HG03066 (cell line): Measurements from ENCODE around the gene SOX15.

Source experiments
- ATAC-seq: cut with Tn5 transposase; IDR thresholded peaks from one replicate; pipeline ENCODE4 v1.9.1; 2021; ENCODE audit warnings: low read depth; ENCODE audit not compliant: unreplicated experiment

Gene SOX15

DNA sequence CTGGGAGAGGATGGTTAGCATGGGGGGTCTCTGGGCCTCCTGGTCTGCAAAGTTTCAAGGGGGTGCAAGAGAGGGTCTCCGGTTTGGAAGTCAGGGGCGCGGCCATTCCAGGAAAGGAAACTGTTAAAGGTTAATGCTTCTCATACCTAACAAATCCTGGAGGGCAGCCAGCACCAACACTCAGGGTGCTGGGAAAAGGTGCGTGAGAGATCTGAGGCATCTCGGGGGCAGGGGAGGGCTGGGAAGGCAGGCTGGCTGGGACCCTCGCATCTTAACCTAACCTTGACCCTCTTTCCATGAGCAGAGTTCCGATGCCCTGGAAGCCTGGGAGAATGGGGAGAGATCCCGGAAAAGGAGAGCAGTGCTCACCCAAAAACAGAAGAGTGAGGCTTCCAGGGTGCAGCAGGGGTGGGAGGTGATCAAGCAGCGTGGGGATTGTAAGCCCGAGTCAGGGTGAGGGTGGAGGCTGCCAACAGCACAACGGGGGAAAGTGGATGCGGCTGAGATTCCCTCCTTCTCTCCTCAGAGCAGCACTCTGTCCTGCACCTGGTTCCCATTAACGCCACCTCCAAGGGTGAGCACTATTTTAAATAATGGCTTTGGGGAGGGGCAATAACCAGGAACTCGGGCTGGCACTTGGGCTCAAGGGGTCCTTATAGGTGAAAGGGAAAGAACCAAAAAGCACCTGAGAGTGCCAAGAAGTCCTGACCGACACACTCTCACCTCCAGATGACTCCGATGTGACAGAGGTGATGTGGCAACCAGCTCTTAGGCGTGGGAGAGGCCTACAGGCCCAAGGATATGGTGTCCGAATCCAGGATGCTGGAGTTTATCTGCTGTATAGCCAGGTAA lies 30.3 kb downstream of the SOX15 start:
- ATAC-seq, result no peak

DNA sequence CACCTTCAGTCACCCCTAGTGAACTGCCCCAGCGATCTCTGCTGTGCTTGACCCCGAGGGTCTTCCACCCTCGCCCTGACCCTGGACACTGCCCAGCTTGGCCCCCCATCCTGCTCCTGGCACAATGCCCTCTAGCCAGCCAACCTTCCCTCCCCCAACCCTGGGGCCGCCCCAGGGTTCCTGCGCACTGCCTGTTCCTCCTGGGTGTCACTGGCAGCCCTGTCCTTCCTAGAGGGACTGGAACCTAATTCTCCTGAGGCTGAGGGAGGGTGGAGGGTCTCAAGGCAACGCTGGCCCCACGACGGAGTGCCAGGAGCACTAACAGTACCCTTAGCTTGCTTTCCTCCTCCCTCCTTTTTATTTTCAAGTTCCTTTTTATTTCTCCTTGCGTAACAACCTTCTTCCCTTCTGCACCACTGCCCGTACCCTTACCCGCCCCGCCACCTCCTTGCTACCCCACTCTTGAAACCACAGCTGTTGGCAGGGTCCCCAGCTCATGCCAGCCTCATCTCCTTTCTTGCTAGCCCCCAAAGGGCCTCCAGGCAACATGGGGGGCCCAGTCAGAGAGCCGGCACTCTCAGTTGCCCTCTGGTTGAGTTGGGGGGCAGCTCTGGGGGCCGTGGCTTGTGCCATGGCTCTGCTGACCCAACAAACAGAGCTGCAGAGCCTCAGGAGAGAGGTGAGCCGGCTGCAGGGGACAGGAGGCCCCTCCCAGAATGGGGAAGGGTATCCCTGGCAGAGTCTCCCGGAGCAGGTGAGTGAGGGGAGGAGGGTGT lies 31.2 kb downstream of the SOX15 start, which contains the start of gene TNFSF13:
TNFSF13 (plus strand) TSS at position 207 of the 776 bp plus-strand sequence; CDS start at position 497, 290 bp downstream.
- ATAC-seq, result no peak

DNA sequence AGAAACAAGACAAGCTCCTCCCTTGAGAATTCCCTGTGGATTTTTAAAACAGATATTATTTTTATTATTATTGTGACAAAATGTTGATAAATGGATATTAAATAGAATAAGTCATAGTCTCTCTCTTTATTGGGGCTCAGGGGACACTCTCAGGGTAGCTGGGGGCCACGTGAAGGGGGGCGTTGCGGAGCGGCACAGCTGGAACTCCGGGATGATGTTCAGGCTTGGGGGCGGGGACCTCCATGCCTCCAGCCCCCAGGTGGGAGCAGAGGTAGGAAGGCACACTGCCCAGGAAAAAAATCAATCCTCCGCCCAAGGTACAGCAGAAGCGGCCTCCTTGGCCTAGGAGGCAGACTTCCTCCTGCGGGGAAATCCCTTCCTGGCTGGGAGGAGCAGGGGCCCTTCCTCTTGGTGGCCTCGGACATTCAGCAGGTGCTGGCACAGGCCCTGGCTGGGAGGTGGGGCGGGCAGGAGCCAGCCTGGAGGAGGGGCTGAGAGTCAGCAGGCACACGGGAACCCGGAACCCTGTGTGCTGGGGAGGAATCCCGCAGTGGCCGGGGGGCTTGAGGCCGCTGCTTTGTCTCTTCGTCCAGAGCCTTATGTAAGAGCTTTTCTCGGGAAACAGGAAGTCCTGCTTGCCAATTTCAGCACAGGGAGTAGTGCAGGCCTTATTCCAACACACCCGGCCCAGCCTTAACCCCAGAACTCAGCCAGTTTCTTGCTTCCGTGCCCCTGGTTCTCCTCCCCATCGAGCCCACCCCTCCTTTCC lies 31.9 kb downstream of the SOX15 start:
- no peak for ATAC-seq

DNA sequence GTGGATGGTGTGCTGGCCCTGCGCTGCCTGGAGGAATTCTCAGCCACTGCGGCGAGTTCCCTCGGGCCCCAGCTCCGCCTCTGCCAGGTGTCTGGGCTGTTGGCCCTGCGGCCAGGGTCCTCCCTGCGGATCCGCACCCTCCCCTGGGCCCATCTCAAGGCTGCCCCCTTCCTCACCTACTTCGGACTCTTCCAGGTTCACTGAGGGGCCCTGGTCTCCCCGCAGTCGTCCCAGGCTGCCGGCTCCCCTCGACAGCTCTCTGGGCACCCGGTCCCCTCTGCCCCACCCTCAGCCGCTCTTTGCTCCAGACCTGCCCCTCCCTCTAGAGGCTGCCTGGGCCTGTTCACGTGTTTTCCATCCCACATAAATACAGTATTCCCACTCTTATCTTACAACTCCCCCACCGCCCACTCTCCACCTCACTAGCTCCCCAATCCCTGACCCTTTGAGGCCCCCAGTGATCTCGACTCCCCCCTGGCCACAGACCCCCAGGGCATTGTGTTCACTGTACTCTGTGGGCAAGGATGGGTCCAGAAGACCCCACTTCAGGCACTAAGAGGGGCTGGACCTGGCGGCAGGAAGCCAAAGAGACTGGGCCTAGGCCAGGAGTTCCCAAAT lies 32.6 kb downstream of the SOX15 start:
- ATAC-seq, result no peak

DNA sequence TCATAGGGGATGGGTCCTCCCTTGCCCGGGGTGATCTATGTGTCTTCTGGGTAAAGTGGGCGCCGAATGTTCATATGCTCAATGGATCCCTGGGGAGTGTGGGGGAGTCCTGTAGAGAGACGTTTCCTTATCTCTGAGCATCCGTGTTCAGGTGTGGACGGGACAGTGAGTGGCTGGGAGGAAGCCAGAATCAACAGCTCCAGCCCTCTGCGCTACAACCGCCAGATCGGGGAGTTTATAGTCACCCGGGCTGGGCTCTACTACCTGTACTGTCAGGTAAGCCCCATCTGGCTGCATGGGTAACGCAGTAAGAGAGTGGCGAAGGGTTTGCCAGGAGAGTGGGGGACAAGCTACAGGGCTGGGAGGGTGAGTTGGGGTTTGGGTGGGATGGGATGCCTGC lies 33.3 kb downstream of the SOX15 start:
- no peak for ATAC-seq

DNA sequence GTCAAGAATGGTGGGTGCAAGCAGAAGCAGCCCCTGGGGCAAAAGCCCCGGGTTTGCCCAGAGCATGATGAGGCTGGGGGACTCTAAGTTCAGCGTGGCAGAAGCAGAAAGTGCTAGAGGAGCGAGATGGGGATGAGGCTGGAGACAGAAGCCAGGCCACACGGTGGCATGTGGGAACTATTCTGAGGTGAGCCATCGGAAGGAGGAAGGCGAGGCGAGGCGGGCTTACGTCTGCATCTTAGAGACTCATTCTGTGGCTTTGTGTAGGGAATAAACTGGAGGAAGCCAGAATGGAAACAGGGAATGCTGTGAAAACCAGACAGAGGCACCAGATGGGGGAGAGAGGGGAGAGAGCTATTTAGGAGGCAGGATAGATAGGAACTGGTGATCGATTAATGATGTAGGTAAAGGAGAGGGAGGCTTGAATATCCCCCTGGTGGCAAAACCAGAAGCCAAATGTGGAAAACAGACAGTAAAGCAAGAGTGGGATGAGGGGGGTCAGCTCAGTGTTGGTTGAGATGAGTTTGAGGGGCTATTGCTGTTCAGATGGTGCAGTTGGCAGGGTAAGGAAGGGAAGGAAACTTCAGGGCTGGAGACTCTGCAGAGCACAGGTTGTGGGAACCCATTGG lies 34.5 kb downstream of the SOX15 start:
- ATAC-seq, result no peak

DNA sequence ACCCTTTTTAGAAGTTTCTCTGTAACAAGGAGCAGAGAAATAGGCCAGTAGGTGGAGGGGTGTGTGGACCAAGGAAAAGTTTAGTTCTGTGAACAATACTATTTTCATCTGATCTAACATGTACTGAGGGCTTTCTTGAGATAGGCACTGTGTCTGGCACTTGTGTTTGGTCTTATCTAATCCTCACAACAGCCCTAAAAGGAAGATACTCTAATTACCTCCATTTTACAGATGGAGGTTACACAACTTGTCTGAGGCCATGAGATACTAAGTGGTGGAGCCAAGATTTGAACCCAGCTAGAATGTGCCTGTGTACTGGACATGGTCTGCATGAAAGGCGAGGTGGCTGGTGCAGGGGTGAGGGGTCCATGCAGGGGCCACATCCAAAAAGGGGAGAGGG lies 36.5 kb downstream of the SOX15 start:
- no peak for ATAC-seq

DNA sequence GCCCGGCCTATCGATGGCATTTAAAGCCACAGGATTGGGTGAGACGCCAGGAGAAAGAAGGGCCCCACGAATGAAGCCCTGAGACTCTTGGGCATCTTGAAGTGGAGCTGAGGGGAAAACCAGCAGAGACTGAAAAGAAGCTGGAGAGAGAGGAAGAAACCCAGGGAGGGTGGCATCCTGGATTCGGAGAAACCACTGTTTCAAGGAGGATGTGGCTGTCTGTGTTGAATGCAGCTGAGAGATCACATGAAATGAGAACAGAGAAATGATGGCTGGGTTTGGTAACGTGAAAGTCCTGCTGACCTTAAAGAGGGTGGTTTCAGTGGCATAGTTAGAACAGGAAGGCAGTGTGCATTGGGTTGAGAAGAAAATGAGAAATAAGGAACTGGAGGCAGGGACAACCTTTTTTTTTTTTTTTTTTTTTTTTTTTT lies 37.3 kb downstream of the SOX15 start:
- ATAC-seq, result no peak

DNA sequence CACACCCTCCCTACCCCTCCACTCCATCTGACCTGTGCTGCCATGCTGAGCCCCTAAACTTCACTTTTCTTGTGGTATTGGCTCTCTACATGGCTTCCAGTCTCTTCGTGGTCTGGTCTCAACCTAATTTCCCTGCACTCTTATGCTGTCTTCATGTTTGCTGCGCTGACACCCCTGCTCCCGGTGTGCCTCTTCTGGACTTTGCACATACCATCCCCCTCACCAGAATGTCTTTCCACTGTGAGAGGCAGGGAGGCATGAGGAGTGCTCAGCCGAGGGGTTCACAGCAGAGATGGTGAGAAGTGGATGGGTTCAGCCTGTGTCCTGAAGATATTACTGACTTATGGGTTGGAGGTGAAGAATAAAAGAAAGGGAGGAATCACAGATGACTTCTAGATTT lies 38.5 kb downstream of the SOX15 start:
- no peak for ATAC-seq

DNA sequence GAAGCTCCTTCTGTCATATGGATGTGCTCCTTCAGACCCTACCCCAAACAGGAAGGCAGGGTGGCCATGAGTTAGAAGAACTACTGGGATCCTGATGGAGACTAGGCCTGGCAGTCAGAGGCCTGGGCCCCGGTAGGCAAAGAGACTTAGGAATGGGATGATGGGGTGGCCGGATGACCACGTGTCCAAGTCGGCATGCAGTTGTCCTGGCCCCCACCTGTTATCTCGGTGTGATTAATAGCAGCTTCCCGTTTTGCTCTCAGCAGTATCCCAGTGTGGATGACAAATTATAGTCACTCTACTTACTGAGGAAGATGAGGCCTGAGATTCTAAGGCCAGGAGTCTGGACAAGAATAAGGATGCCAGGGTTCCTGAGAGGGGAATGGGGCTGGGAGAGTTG lies 39.5 kb downstream of the SOX15 start:
- ATAC-seq, result no peak

DNA sequence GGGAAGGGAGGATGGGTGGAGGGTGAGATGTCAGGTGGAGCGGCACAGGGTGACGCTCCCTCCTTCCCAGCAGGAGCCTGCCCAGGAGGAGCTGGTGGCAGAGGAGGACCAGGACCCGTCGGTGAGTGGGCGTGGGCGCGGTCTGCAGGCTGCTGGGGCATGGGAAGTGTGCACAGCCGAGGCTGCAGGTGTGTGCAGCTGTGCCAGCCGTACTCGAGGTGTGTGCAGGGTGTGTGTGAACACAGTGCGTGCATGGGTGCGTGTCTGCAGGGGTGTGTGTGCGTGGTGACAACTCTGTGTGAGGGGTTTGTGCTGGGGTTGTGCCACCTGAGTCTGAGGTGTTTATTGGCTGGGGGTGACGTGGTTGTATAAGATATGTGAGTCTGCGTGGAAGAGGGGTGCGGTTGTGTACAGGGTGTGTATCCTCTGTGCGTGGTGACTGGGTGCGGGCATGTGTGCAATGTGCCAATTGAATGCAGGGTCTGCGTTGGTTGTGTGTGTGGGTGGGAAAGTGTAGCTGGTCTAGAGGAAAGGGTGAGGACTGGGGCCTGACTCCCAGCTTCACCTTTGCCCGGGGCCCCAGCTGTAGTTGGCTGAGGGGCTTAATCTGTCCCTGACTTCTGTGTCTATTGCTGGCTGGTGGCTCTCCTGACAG lies 40.4 kb downstream of the SOX15 start:
- ATAC-seq, result no peak

DNA sequence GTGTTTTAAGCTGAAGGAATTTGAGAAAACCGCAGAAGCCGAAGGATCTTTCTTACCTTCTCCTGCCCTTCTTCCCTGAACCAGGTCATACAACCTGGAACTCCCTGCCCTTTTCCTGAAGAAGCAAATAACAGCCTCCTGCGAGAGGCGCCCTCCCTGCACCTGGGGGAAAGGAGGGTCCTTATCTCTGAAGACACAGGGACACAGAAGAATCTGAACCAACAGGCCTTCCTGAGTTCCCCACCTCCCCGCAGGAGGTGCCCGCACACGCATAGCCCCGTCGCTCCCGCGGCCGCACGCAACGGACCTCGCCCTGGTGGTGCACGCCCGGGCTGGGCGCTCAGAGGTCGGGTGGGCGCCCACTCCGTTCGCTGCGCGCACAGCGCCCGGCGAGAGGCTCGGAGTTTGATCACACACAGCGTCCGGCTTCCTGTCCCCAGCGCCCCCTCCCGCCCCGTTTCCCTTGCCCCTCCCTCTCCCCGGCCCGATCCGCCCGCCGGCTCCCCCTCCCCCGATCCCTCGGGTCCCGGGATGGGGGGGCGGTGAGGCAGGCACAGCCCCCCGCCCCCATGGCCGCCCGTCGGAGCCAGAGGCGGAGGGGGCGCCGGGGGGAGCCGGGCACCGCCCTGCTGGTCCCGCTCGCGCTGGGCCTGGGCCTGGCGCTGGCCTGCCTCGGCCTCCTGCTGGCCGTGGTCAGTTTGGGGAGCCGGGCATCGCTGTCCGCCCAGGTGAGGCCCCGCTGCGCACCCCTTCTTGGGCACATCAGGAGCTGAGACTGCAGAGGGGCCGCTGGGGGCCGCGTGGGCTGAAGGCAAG lies 41.1 kb downstream of the SOX15 start, which contains the start of gene TNFSF12:
TNFSF12 (plus strand) TSS at position 474 of the 816 bp plus-strand sequence; CDS start at position 570, 96 bp downstream.
- no peak for ATAC-seq

DNA sequence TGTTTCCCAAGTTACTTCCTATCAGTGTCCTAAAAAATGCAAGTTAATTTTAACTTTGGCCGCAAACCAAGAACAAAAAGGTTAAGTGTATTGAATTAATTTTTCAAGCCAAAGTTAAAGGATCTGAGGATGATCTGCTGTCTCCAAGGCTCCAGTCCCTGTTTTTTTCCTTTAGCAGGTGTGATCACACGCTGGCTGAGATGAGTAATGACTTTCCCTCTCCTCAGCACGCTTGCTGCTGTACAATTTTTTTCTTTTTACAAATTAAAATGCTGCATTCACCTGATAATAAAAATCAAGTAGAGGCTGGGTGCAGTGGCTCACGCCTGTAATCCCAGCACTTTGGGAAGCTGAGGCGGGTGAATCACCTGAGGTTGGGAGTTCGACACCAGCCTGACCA lies 45.0 kb downstream of the SOX15 start:
- no peak for ATAC-seq

DNA sequence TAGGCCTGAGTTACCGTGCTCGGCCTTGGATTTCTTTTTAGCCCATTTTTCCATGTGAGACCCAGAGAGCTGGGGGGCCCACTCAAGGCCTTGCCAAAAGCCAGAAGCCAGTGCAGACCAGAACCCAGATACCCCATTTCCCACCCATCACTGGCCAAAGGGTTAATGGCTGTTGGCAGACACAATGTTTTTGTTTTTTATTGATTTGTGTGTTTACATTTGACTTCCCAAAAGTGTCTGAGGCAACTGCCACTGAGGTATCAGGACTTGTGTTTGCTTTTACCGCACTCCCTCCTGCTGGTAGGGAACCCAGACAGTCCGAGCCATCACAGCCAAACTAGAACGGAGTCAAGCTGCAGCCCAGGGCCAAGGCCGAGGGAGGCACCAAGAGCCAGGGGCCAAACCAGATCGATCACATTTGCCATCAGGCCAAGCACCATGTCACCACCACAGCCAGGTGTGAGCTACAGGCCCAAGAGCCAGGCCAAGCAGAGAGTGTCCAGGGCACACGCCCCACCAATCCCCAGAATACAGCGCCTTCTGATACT lies 48.7 kb downstream of the SOX15 start:
- no peak for ATAC-seq

DNA sequence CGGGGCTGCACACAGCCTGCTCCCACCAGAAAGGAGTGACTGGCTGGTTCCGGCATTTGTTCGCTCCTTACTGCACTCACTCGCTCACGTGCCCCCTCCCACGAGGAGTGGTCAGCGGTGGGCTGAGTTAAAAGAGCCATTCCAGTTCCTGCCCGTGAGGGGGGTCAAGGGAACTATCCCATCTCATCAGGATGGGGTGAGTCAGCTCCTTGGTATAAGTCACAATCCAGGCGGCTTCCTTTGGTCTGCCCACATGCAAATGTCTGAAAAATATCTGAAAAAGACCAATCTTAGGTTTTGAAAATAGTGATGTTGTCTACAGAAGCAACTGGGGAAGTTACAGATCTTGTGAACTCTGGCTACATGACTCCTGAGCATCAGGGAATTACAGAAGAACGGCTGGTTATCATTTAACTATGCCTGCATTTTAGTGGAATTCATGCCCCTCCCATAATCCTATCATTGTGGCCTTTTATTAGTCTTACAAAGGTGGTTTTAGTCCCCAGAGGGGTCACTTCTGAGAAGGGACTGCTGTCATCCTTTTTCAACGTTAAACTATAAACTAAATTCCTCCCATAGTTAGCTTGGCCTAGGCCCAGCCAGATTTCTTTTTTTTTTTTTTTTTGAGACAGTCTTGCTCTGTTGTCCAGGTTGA lies 50.9 kb downstream of the SOX15 start:
- ATAC-seq, result no peak
